Left lobe of liver (tissue), 2 donors: ENCODE data around the gene GMNN. TPM values are rescaled to one million over a fixed set of nuclear protein-coding genes. Genes with fewer than 3 reads are reported as not detected.

Experiments
- ATAC-seq: fragments of 200-7000 bp; cut with Tn5 transposase; one replicate; pipeline ENCODE4 v1.9.1; 2020; ENCODE audit warnings: mild to moderate bottlenecking, moderate library complexity
- DNase-seq: peaks from one replicate; pipeline ENCODE4 v3.0.0-alpha.2; 2020; ENCODE audit warnings: low spot score
- total RNA-seq: library from RNA; stranded (reverse); gene quantifications from one replicate; pipeline ENCODE4 v1.2.1, GENCODE V29; 2021
- donor health status: DM: no; HTN: no; CAD: no; lungs with moderate emphysema.
- donor health status: DM: no; HTN: yes; CAD: no.

The GMNN gene
- total RNA-seq, 1 donor from 2014 or later: 8.4 TPM

DNA sequence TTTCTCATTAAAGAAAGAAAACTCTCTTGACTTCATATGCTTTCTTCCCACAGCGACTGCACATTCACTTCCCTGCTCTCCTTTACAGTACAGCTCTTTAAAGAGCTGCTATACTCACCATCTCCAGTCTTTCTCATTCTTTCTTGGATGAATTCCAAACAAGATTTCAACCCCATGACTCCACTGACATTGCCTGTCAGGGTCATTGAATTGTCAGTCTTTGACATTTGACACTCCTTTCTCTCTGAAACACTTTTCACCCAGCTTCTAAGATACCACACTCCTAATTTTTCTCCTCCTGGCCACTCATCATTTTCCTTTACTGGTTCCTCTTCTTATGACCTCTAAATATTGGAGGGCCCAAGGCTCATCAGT lies 24.8 kb downstream of the GMNN start:
- ATAC-seq: no peak

DNA sequence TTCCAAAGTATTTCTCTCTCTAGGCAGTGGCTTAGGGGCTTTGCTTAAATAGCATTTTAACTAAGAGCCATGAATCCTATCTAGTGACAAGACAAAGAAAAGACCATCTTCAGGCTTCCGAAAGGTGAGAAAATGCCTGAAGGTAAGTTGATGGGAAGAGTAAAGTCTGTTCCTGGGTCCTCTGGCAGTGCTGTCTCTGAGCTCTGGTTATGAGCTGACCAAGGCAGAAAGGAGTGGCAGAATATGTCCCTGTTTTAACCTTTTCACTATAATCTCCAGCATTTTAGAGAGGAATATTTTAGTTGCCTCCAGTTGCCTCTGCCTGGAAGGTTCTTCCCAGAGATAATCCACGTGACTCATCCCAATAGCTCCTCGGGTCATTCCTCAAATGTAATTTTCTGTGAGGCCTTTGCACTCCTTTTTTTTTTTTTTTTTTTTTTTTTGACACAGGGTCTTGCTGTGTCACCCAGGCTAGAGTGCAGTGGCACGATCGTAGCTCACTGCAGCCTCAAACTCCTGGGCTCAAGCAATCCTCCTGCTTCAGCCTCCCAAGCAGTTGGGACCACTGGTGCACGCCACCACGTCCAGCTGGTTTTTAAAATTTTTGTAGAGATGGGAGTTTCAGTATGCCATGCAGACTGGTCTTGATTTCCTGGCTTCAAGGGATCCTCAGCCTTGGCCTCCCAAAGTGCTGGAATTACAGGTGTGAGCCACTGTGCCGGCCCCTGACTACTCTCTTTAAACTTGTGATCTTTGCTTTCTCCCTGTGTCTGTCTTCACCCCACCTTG lies 27.7 kb downstream of the GMNN start:
- DNase-seq (no peak), ATAC-seq (no peak)

More for the DNA sequence above, 24.8 kb downstream of the GMNN start:
- no peak for DNase-seq

DNA sequence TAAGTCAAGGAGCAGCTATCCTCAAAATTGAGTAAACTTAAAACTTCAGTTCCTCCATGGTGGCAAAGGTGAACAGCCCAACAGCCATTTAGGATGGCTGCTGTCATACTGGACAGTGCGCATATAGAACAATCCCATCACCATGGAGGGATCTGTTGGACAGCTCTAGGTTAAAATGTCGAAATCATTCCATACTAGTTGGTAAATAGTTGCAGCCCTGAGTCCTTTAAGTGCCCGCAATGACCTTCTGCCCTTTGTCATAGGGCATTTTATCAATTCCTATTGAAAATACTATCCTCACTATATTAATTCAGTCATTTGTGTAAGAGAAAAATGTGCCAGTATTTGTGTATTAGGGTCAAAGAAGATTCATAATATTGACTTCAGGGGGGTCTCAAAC lies 32.8 kb downstream of the GMNN start:
- DNase-seq (no peak), ATAC-seq (no peak)

DNA sequence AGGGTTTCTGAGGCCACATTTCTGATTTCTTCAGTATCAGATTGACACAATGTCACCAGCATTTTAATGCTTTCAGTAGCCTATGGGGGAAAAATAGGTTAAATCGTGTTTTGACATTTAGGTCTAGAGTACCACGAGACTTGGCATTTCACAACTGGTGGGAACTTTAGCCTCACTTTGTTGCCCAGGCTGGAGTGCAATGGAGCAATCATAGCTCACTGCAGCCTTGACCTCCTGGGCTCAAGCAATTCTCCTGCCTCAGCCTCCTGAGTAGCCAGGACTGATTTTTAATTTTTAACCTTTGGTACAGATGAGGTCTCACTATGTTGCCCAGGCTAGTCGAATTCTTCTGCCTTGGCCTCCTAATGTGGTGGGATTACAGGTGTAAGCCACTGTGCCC lies 35.0 kb downstream of the GMNN start:
- DNase-seq: no peak
- ATAC-seq: peak; percentile 43

DNA sequence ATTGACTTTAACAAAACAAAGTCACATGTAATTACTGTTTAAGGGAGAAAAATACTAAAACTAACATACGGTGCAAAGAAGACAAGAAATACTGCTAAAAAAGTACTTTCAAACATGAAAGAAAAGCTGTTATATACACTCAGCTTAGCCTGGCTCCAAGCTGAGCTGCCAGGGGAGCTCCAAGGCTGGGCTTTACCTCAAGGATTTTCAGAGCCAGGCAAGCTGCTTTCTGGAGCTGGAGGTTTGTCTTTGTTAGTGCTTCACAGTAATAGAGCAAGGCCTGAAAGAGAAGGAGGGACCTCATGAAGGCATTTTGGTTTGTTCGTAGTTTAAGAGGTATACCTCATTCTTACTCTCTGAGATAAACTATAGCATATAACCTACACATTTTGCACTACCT lies 43.6 kb downstream of the GMNN start:
- DNase-seq (no peak), ATAC-seq (no peak)

DNA sequence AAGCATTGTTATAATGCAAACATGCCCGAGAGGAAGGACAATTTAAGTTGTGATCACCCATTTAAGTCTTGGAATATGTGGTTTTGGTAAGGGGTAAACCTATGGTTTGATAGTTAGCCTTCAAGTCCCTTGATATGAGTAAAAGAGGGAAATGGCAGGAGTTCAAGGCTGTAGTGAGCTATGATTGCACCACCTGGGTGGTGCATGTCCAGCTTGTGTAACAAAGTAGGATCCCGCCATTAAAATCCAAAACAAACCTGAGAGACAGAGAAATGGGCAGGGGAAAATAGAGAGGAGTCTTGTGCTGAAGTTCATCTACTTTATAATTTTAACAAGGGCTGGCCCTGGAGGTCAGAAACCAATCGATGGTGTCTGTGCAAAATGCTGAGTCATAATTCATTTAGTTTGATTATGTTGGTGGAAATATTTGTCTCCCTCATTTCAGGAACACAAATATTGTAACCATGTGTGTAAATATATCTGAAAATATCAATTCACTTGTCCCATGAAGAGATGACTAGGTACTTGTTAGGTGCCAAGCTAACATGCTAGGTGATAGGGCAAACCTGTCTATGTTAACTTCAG lies 47.2 kb downstream of the GMNN start:
- no peak for DNase-seq
- ATAC-seq: peak; percentile 20

DNA sequence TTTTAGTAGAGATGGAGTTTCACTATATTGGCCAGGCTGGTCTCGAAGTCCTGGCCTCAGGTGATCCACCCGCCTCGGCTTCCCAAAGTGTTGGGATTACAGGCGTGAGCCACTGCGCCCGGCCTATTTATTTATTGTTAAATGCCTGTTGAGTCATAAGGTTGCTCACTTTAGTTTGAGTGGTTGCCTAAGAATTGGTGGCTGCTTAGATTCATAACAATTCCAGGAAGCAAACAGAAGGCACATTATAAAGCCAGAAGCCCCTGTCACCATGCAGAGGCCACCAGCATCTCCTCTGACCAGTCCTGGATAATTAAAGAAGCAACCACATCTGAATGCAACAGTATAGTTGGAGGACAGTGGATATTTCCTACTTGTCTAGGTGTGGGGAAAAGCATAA lies 48.0 kb downstream of the GMNN start:
- ATAC-seq: no peak

DNA sequence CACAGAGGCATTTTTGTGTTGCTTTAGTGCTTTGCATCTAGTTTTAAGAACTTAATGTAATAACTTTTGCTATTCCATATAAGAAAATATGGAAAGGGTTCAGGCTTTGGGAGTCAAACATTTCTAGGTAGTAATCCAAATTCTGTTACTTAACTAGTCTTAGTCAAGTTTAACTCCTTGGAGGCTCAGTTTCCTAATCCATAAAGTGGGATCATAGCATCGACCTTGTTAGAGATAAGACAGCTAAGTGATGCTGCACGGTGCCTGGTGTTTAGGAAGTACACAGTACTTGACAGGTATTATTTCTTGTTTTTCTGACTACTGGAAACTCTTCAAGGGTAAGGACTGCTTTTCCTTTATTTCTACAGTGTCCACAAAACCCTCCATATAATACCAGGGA lies 48.4 kb downstream of the GMNN start:
- DNase-seq: no peak
- no peak for ATAC-seq

More for the DNA sequence above, 48.0 kb downstream of the GMNN start:
- no peak for DNase-seq

DNA sequence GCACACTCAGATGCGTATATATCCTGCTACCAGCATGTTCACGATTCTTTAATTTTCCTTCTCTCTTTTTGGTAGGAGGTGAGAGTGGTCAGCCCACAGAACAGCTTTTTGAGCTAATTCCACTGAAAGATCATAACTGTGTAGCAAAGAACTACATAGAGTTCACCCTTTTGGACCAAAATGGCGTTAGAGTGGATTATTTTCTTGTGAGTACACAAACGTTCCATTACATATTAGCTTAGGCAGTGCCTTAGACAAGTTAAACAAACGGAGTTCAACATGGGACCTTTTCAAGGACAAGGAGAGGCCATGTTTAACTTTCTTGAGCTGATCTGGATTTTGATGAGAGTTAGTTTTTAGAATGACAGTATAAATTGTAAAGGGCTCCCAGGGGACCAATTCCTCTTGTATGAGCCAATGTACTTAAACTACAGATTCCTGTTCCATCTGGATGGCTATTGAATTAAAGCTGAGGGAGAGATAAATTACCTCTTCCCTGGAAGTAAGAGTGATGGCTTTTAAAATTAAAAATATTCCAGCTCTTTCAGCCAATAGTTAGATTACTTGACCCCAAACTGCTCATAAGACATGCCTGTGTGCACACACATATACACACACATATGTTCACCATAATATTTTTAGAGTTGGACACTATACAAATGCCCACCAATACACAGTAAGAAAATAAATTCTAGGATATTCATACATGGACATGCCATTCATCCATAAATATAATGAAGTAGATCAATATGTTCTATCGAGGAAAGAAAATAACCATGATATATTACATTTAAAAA lies 49.6 kb downstream of the GMNN start:
- ATAC-seq (no peak), DNase-seq (no peak)

DNA sequence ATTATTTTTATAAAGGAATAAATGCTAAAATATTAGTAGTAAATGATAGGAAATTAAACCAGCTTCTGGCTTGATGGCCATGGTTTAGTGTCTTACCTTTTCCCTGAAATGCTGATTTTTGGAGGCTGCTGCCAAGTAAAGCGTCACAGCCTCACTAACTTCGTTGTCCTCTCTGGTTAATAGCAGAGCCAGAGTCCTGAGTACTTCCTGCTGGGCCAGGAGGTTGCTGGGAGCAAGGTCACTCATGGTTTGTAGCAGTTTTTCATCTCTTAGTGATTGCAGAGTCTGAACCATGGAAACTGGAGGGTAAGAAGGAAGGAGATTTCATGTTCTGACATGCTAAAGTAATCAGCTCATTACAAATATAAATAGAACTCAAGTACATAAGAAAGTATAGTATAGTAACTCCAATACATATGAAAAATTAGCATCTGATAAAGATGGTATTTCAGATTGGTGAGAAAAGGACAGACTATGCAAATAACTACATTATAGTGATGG lies 50.4 kb downstream of the GMNN start:
- ATAC-seq (no peak), DNase-seq (no peak)

DNA sequence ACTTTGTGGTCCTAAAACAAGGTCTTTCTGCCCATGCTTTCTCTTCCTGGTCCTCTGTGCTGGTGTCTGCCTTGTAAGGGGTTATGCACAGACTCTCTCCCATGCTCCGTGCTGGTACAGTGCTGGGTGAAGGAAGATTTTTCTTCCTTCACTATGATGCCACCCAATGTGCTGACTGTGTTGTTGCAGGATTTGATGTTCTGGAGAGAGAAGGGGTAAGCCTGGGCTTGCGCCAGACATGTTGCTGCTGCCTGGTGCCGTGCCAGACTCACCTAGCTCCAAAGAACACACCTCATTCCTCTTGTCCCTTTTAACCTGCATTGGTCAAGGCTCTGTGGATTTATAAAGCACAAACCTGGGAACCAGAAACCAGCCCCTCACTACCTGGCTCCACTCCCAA lies 52.4 kb downstream of the GMNN start:
- DNase-seq (no peak), ATAC-seq (no peak)

DNA sequence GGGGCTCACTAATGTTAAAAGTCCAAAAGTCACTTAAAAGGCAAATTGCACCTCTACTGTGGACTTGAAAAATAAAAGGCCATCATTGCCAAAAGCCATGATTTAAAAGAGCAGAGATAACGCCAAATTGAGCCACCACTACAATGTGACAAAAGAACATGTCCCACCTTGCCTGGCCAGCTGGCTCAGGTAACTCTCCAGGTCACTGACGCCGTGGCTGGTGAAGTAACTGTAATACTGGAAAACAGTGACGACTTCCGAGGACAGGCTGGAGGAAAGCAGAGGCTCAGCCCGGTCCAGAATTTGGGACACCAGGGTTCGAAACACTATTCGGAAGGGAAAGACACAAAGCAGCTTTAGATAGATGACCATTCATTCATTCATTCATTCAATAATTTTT lies 53.2 kb downstream of the GMNN start:
- DNase-seq (no peak), ATAC-seq (no peak)

DNA sequence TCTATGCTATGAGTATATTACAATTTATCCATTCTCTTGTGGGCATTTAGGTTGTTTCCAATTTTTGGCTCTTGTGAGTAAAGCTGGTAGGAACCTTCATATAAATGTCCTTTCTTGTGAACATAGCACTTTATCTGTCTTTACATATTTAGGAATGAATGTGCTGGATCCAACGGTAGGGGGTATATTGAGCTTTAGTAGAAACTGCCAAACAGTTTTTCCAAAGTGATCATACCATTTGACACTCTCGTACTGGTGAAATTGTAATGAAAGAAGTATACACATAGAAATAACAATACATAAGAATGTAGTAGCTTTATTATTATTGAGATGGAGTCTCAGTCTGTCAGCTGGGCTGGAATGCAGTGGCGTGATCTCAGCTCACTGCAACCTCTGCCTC lies 54.9 kb downstream of the GMNN start:
- ATAC-seq: no peak
- no peak for DNase-seq

DNA sequence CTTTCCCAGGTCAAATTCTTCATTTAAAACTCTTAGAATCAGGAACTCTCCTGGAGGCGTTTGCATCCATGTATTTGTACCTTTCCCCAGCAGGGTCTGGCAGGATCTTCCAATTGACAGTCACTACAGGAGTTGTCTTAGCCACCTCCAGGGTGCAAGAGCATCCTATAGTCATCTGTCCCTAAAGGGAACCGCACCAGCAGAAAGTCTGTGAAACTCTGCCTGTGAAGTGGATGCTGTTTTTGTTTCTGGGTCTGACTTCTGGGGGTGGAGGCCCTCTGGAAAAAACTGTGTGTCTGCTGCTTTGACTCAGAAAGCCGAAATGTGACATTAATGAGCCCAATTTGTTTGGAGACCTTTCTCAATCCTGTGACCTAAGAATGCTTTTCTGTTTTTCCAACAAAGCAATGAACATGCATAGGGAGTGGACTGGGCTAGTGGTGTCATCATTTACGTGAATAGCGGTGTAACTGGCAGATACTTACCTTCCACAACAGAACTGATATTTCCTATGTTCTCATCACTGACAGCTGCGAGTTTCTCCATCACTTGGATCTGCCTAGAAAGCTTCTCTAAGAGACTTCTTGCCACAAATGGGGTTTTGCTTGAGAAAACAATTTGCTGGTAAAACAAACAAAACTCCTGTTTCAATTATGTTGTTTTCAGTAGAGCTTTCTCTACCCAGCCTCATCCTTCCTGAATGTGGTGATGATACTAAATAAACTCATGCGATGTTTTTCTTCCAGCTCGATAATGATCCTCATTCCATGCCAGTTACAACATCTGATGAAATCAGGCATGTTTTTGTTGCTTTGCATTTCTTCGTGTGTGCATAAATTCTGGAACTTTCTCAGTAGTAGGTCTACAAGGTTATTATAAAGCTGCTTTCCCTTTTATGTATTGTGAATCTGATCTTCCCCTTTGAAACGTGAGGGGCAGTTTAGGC lies 57.3 kb downstream of the GMNN start:
- DNase-seq (no peak), ATAC-seq (no peak)

DNA sequence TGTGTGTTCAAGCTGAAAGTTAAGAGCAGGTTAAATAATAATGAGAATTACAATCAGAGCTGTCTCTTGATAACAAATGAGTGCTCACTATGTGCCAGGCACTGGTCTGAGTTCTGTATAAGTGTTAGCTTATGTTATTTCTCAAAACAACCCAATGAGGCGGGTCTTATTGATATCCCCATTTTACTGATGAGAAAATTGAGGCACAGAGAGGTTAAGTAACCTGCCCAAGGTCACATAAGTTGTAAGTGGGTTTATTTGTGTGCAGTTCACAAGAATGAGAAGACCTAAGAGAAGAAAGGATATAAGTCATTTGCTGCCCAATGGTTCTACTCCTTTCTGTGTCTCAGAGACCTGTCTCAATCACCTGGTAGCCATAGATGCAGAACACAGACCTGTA lies 58.1 kb downstream of the GMNN start:
- DNase-seq: no peak
- no peak for ATAC-seq

DNA sequence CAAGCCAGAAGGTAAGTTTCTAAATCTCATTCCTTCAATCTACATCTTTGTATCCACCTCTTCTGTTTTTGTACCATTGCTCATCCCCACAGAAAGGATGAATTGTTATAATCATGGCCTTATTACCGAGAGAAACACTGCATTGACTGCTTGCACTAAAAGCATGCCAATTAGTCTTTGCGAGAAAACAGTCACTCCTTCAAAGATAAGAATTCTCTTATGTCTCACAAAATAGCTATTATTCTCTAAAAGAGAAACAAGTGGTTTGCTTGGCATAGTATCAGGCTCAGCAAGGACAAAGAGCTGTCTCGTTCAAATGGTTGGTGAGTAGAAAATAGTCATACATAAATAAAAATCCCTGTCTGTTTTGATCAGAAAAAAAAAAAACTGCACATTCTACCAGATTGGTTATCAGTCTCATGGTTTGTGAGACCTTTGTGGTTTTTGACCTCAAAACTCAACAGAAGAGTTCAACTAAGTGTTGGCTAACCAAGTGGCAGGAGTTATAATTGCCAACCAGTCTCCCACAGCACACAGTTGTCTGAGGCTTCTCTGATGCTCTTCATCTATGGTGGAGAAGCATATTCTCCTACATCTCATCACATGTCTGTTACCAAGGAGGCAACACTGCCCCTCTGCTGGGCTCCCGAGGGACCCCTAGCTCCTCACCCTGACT lies 59.1 kb downstream of the GMNN start:
- ATAC-seq (no peak), DNase-seq (no peak)
